ENCODE results near the gene SYNE3.

The SYNE3 gene

DNA sequence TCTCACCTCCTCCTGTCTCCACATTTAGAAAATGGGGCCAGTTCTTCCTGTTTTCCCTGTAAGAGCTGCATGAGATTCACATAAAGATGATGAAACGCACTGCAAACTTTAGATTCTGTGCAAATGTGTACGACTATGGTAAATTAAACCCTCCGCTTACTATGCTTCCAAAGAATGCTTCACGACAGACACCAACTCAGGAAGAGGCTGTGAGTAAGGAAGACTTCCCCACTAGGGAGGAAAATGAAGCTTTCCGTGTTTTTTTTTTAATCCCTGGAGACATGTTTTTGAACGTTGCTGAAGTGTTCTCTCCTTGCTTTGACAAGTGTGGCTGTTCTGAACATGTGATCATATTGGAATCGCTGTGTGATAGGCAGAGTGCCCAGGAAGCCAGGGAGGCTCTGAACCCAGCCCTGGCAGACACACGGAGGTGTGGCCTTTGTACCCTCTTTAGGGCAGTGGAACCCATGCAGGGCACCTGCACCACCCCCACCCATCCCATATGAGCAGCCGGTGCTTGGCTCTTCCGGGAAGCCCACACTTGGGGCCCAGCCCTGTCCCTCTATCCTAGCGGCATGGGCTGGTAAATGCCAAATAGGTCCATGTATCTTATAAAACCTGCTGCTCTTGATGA, 7.5 kb upstream of the SYNE3 start:
- H3K4me3 ChIP-seq (ENCODE audit: control insufficient read depth in 1 of 7, extremely low read depth in 1 of 7, insufficient read depth in 4 of 7, low read depth in 2 of 7, low read length in 6 of 7), result peak overlapping the region in 1 of 7 experiments; percentile 48
- H3K27ac ChIP-seq (ENCODE audit: insufficient read depth in 1 of 2, low read depth in 1 of 2, low read length in 2 of 2, poor library complexity in 1 of 2, severe bottlenecking in 2 of 2), result no peak overlapping the region
- H3K4me1 ChIP-seq (ENCODE audit: control extremely low read depth in 1 of 4, control insufficient read depth in 4 of 4, insufficient read depth in 4 of 4, low read length in 3 of 4), result peaks cover 27 to 76% (median 53%) of the 10 kb centered on the region in 4 experiments
- no peak for DNase-seq
- POLR2A ChIA-PET, result no interaction called here
- H3K9me3 ChIP-seq (ENCODE audit: control extremely low read depth in 1 of 5, control insufficient read depth in 4 of 5, insufficient read depth in 2 of 5, low read depth in 1 of 5, low read length in 4 of 5), result no peaks in the 10 kb centered on the region
- CTCF ChIA-PET, result interaction anchor here (1.1 to 14.8 kb wide), 5 partner anchors 9 to 76 kb away, joined by 3 to 259 read pairs (median 9); partner anchors contain the start of gene SYNE3
- H3K36me3 ChIP-seq (ENCODE audit: control insufficient read depth in 4 of 4, insufficient read depth in 4 of 4, low read length in 3 of 4), result no peaks in the 10 kb centered on the region
- 66% methylated on average over 10 of the region's 11 CpGs for WGBS (ENCODE audit: insufficient coverage)
- no peaks in the 10 kb centered on the region for H3K27me3 ChIP-seq (replicated peaks in 2 of 5; ENCODE audit: control insufficient read depth in 4 of 5, insufficient read depth in 5 of 5, low read length in 4 of 5)

DNA sequence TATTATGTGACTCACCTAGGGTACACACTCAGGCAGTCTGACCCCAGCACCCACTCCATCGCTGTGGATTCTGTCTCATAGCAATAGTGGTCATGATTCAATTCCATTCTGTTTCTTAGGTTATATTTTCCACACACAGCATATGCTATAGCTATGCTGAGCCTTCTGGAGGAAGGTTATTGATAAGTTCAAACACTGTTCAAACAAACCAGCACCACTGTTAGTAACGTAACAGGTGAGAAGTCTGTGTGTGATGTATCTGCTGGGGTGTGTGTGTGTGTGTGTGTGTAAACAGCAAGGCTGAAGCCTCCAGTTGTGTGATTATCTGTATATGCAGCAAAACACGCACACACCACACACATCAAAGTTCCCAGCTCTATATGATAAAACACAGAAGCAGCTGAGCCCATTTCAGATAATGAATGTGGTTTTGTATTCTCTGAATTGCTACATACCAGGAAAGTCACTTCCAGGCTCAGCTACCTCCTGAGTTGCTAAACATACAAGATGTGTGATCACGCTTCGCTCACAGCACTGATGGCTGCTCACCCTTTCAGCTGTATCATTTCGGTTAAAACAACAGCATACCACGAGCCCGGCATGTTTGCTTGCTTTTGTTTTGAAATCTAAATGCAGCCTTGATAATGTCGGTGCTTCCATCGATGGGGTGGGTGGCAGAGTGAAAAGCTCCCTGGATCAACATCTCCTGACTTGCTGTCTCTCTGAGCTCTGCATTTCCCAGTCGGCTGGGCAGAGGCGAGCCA, 6.8 kb upstream of the SYNE3 start:
- WGBS (ENCODE audit: insufficient coverage), result 63% methylated on average over 9 of the region's 12 CpGs

DNA sequence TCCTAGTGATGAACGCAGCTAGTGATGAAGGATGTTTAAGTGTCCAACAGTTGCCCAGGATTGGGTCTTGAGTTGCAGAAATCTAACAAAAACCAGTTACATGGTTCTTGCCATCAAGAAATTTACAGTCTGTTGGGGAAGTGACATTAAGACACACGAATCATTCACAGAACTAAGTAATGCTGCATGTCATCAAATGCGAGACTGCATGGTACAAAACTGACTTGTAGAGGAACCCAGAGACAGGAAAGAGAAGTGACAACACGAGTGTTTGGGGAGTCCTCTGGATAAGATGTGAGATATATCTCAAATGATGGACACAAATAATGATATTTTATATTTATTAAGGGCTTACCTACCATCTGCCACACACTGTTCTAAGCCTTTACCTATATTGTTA, 6.1 kb upstream of the SYNE3 start:
- Histone ChIP-seq H3K4me3 (ENCODE audit: control insufficient read depth in 1 of 7, extremely low read depth in 1 of 7, insufficient read depth in 4 of 7, low read depth in 2 of 7, low read length in 6 of 7) (no peak overlapping the region), H3K27ac (ENCODE audit: insufficient read depth in 1 of 2, low read depth in 1 of 2, low read length in 2 of 2, poor library complexity in 1 of 2, severe bottlenecking in 2 of 2) (no peak overlapping the region), H3K9me3 (ENCODE audit: control extremely low read depth in 1 of 5, control insufficient read depth in 4 of 5, insufficient read depth in 2 of 5, low read depth in 1 of 5, low read length in 4 of 5) (no peaks in the 10 kb centered on the region), H3K36me3 (ENCODE audit: control insufficient read depth in 4 of 4, insufficient read depth in 4 of 4, low read length in 3 of 4) (no peaks in the 10 kb centered on the region), H3K4me1 (ENCODE audit: control extremely low read depth in 1 of 4, control insufficient read depth in 4 of 4, insufficient read depth in 4 of 4, low read length in 3 of 4) (peaks cover 35 to 90% (median 66%) of the 10 kb centered on the region in 4 experiments), H3K27me3 (replicated peaks in 2 of 5; ENCODE audit: control insufficient read depth in 4 of 5, insufficient read depth in 5 of 5, low read length in 4 of 5) (no peaks in the 10 kb centered on the region)
- ChIA-PET POLR2A (no interaction called here), CTCF (interaction anchor here (0.6 to 14.8 kb wide), 5 partner anchors 11 to 117 kb away, joined by 3 to 259 read pairs (median 3); no protein-coding TSS in a partner anchor)
- 83% methylated on average over 2 of the region's 4 CpGs for WGBS (ENCODE audit: insufficient coverage)
- DNase-seq, result no peak

More for the DNA sequence above, 6.8 kb upstream of the SYNE3 start:
- peaks cover 34 to 83% (median 60%) of the 10 kb centered on the region in 4 experiments for H3K4me1 ChIP-seq (ENCODE audit: control extremely low read depth in 1 of 4, control insufficient read depth in 4 of 4, insufficient read depth in 4 of 4, low read length in 3 of 4)
- no peak overlapping the region for H3K27ac ChIP-seq (ENCODE audit: insufficient read depth in 1 of 2, low read depth in 1 of 2, low read length in 2 of 2, poor library complexity in 1 of 2, severe bottlenecking in 2 of 2)
- no peaks in the 10 kb centered on the region for H3K9me3 ChIP-seq (ENCODE audit: control extremely low read depth in 1 of 5, control insufficient read depth in 4 of 5, insufficient read depth in 2 of 5, low read depth in 1 of 5, low read length in 4 of 5)
- ChIA-PET CTCF (interaction anchor here (0.6 to 14.8 kb wide), 5 partner anchors 10 to 118 kb away, joined by 3 to 259 read pairs (median 3); no protein-coding TSS in a partner anchor), POLR2A (no interaction called here)
- DNase-seq, result peak in 1 of 3 donors; percentile 45
- no peaks in the 10 kb centered on the region for H3K36me3 ChIP-seq (ENCODE audit: control insufficient read depth in 4 of 4, insufficient read depth in 4 of 4, low read length in 3 of 4)
- H3K4me3 ChIP-seq (ENCODE audit: control insufficient read depth in 1 of 7, extremely low read depth in 1 of 7, insufficient read depth in 4 of 7, low read depth in 2 of 7, low read length in 6 of 7), result peak overlapping the region in 1 of 7 experiments; percentile 48
- H3K27me3 ChIP-seq (replicated peaks in 2 of 5; ENCODE audit: control insufficient read depth in 4 of 5, insufficient read depth in 5 of 5, low read length in 4 of 5), result no peaks in the 10 kb centered on the region

DNA sequence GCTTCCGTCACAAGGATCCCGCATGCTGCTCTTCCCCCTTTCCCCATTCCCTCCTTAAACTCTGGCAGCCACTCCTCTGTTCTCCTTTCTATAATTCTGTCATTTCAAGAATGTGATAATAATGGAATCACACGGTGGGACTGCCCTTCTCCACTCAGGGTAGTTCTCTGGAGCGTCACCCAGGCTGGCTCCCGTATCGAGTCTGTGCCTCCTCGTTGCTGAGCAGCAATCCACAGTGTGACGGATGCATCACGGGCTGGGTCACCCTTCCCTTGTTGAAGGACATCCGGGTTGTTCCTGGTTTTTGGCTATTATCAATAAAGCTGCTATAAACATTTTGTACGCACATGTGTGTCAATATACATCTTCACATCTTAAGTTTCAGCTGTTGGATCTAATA, 5.7 kb upstream of the SYNE3 start:
- ChIA-PET POLR2A (no interaction called here), CTCF (interaction anchor here (0.6 to 14.8 kb wide), 4 partner anchors 11 to 116 kb away, joined by 3 to 259 read pairs (median 6); no protein-coding TSS in a partner anchor)
- DNase-seq, result no peak

DNA sequence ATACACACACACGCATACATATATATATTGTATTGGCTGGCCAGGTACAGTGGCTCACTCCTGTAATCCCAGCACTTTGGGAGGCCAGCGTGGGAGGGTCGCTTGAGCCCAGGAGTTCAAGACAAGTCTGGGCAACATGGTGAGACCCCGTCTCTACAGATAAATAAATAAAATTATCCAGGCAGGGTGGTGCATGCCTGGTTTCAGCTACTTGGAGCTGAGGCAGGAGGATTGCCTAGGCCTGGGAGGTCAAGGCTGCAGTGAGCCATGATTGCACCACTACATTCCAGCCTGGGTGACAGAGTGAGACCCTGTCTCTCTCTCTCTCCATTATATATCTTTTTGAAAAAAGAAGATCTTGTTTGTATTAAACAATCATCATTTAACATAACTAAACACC, 4.6 kb upstream of the SYNE3 start:
- DNase-seq, result no peak
- CTCF ChIA-PET, result interaction anchor here (1.1 to 14.8 kb wide), 4 partner anchors 10 to 92 kb away, joined by 3 to 259 read pairs (median 4); no protein-coding TSS in a partner anchor
- POLR2A ChIA-PET, result no interaction called here
- Histone ChIP-seq H3K4me1 (ENCODE audit: control extremely low read depth in 1 of 4, control insufficient read depth in 4 of 4, insufficient read depth in 4 of 4, low read length in 3 of 4) (peaks cover 35 to 85% (median 68%) of the 10 kb centered on the region in 4 experiments), H3K27ac (ENCODE audit: insufficient read depth in 1 of 2, low read depth in 1 of 2, low read length in 2 of 2, poor library complexity in 1 of 2, severe bottlenecking in 2 of 2) (no peak overlapping the region), H3K4me3 (ENCODE audit: control insufficient read depth in 1 of 7, extremely low read depth in 1 of 7, insufficient read depth in 4 of 7, low read depth in 2 of 7, low read length in 6 of 7) (no peak overlapping the region), H3K36me3 (ENCODE audit: control insufficient read depth in 4 of 4, insufficient read depth in 4 of 4, low read length in 3 of 4) (no peaks in the 10 kb centered on the region), H3K27me3 (replicated peaks in 2 of 5; ENCODE audit: control insufficient read depth in 4 of 5, insufficient read depth in 5 of 5, low read length in 4 of 5) (no peaks in the 10 kb centered on the region), H3K9me3 (ENCODE audit: control extremely low read depth in 1 of 5, control insufficient read depth in 4 of 5, insufficient read depth in 2 of 5, low read depth in 1 of 5, low read length in 4 of 5) (no peaks in the 10 kb centered on the region)
- 100% methylated on average over 2 of the region's 4 CpGs for WGBS (ENCODE audit: insufficient coverage)

More for the DNA sequence above, 5.7 kb upstream of the SYNE3 start:
- 98% methylated on average over 11 of the region's 11 CpGs for WGBS (ENCODE audit: insufficient coverage)
- Histone ChIP-seq H3K9me3 (ENCODE audit: control extremely low read depth in 1 of 5, control insufficient read depth in 4 of 5, insufficient read depth in 2 of 5, low read depth in 1 of 5, low read length in 4 of 5) (no peaks in the 10 kb centered on the region), H3K27ac (ENCODE audit: insufficient read depth in 1 of 2, low read depth in 1 of 2, low read length in 2 of 2, poor library complexity in 1 of 2, severe bottlenecking in 2 of 2) (no peak overlapping the region), H3K27me3 (replicated peaks in 2 of 5; ENCODE audit: control insufficient read depth in 4 of 5, insufficient read depth in 5 of 5, low read length in 4 of 5) (no peaks in the 10 kb centered on the region), H3K36me3 (ENCODE audit: control insufficient read depth in 4 of 4, insufficient read depth in 4 of 4, low read length in 3 of 4) (no peaks in the 10 kb centered on the region), H3K4me3 (ENCODE audit: control insufficient read depth in 1 of 7, extremely low read depth in 1 of 7, insufficient read depth in 4 of 7, low read depth in 2 of 7, low read length in 6 of 7) (no peak overlapping the region), H3K4me1 (ENCODE audit: control extremely low read depth in 1 of 4, control insufficient read depth in 4 of 4, insufficient read depth in 4 of 4, low read length in 3 of 4) (peaks cover 35 to 90% (median 68%) of the 10 kb centered on the region in 4 experiments)

DNA sequence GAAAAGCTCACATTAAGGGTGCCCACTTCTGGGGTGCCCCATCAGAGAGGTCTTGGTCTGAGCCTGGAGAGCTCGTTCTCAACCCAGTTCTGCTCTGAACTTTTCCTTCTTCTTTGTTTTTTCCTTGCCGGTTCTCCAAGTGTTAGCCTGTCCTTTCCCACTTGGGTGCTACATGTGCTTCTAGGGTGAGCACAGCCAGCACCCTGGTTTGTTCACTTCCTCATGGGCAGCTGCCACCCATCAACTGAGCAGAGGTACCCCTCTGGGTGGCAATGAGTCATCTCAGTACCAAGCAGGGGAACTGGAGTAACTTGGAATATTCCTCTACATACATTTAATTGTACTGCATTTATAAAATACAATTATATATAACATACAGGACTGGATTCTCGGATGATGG, 3.9 kb upstream of the SYNE3 start:
- Histone ChIP-seq H3K9me3 (ENCODE audit: control extremely low read depth in 1 of 5, control insufficient read depth in 4 of 5, insufficient read depth in 2 of 5, low read depth in 1 of 5, low read length in 4 of 5) (no peaks in the 10 kb centered on the region), H3K27me3 (replicated peaks in 2 of 5; ENCODE audit: control insufficient read depth in 4 of 5, insufficient read depth in 5 of 5, low read length in 4 of 5) (no peaks in the 10 kb centered on the region), H3K36me3 (ENCODE audit: control insufficient read depth in 4 of 4, insufficient read depth in 4 of 4, low read length in 3 of 4) (no peaks in the 10 kb centered on the region), H3K4me3 (ENCODE audit: control insufficient read depth in 1 of 7, extremely low read depth in 1 of 7, insufficient read depth in 4 of 7, low read depth in 2 of 7, low read length in 6 of 7) (peak overlapping the region in 2 of 7 experiments; percentile 58 to 75), H3K4me1 (ENCODE audit: control extremely low read depth in 1 of 4, control insufficient read depth in 4 of 4, insufficient read depth in 4 of 4, low read length in 3 of 4) (peaks cover 35 to 86% (median 74%) of the 10 kb centered on the region in 4 experiments), H3K27ac (ENCODE audit: insufficient read depth in 1 of 2, low read depth in 1 of 2, low read length in 2 of 2, poor library complexity in 1 of 2, severe bottlenecking in 2 of 2) (peak overlapping the region in 1 of 2 experiments; percentile 62)
- POLR2A ChIA-PET, result interaction anchor here (0.8 kb wide), 1 partner anchor 12 kb away, joined by 3 read pairs; no protein-coding TSS in a partner anchor
- DNase-seq, result peak in 1 of 3 donors; percentile 71
- CTCF ChIA-PET, result interaction anchor here (0.8 to 14.8 kb wide), 5 partner anchors 7 to 92 kb away, joined by 3 to 259 read pairs (median 6); no protein-coding TSS in a partner anchor
- WGBS (ENCODE audit: insufficient coverage), result 79% methylated on average over 2 of the region's 3 CpGs
